ENCODE results near the gene YIF1B.

The YIF1B gene

GRCh38 chr19:38253788-38254187, 62.0 kb downstream of the YIF1B start:
- H3K36me3 ChIP-seq = peaks cover 4 to 23% (median 4%) of the 10 kb centered on the region in 3 donors
- intact Hi-C loops (cut with DNase I; ENCODE audit: low total_unique reads) = no loop called here
- H3K27ac ChIP-seq = peak overlapping the region; percentile 95 to 96
- H3K4me1 ChIP-seq = peaks cover 0 to 57% (median 37%) of the 10 kb centered on the region in 4 donors
- H3K27me3 ChIP-seq = no peaks in the 10 kb centered on the region
- H3K4me3 ChIP-seq = peak overlapping the region; percentile 79 to 94
- TF ChIP-seq CTCF (IDR thresholded peaks at IDR 0.05) = no peak
- no peaks in the 10 kb centered on the region for H3K9me3 ChIP-seq
- DNase-seq = no peak

All from tibial artery (tissue), 4 donors.